ENCODE measurements around the gene IFT172.

GRCh38 chr2:27497288-27497627, 7.7 kb upstream of the IFT172 start:
- TF ChIP-seq CTCF (IDR thresholded peaks at IDR 0.05; ENCODE audit: low read depth, low read length): no peak
- TF ChIP-seq EZH2phosphoT487 (IDR thresholded peaks at IDR 0.05; ENCODE audit: low read depth): no peak

Data from OCI-LY3 (cell line).